Bronchial epithelial cell (primary cell): ENCODE measurements around the gene POC5. TPM values are rescaled to one million over a fixed set of nuclear protein-coding genes. Genes with fewer than 3 reads are reported as not detected.
A peak's percentile ranks its signal among the peaks of the same experiment; 100 is the strongest.

ENCODE experiments used
- DNase-seq: peaks from one replicate; pipeline ENCODE4 v3.0.0-alpha.2; 2010; ENCODE audit warnings: low read depth
- FAIRE-seq: peaks from 2 replicates; lab custom pipeline; 2011; peaks lifted over from hg19 to GRCh38; lab: Jason Lieb, UNC
- H3K27me3 ChIP-seq: 2 replicates; pipeline ENCODE4 v1.5.1; 2011; ENCODE audit warnings: low read length; ENCODE audit not compliant: control insufficient read depth, insufficient read depth
- H3K36me3 ChIP-seq: 2 replicates; pipeline ENCODE4 v1.5.1; 2011; ENCODE audit warnings: low read length; ENCODE audit not compliant: control insufficient read depth, insufficient read depth
- H3K4me3 ChIP-seq: 2 replicates; pipeline ENCODE4 v1.5.1; 2011; ENCODE audit warnings: mild to moderate bottlenecking, low read depth, low read length, control low read depth
- CTCF ChIP-seq: IDR thresholded peaks from 2 replicates; pipeline ENCODE4 v1.5.1; 2011; ENCODE audit warnings: mild to moderate bottlenecking, moderate library complexity, low read length, control low read depth, inconsistent platforms; ENCODE audit not compliant: insufficient read depth, severe bottlenecking
- total RNA-seq: library from RNA; depleted of rRNA; stranded (reverse); fragments of >200 nt; gene quantifications from 2 replicates; pipeline ENCODE4 v1.2.1, GENCODE V29; 2014

POC5 gene
- total RNA-seq, 1 donor from 2014 or later, result 16.3 TPM

GRCh38 chr5:75668977-75669689 lies 48.1 kb downstream of the POC5 start:
- no peak overlapping the region for H3K4me3 ChIP-seq
- FAIRE-seq, result no peak
- H3K36me3 ChIP-seq, result no peaks in the 10 kb centered on the region
- no peaks in the 10 kb centered on the region for H3K27me3 ChIP-seq
- DNase-seq, result peak; percentile 59
- no peak for TF ChIP-seq CTCF

GRCh38 chr5:75668445-75668844 lies 48.8 kb downstream of the POC5 start:
- no peak for TF ChIP-seq CTCF
- Histone ChIP-seq H3K27me3 (no peaks in the 10 kb centered on the region), H3K4me3 (no peak overlapping the region), H3K36me3 (no peaks in the 10 kb centered on the region)
- DNase-seq, result no peak
- no peak for FAIRE-seq

- Histone ChIP-seq H3K36me3 (no peaks in the 10 kb centered on the region), H3K27me3 (no peaks in the 10 kb centered on the region), H3K4me3 (no peak overlapping the region)
- FAIRE-seq (no peak), DNase-seq (no peak)
- TF ChIP-seq CTCF, result peak; percentile 1
These were observed 49.7 kb downstream of the POC5 start for GRCh38 chr5:75667586-75667985.

GRCh38 chr5:75666801-75667200 lies 50.4 kb downstream of the POC5 start:
- H3K27me3 ChIP-seq, result no peaks in the 10 kb centered on the region
- no peaks in the 10 kb centered on the region for H3K36me3 ChIP-seq
- FAIRE-seq (no peak), DNase-seq (no peak)
- no peak for TF ChIP-seq CTCF
- H3K4me3 ChIP-seq, result no peak overlapping the region

- Histone ChIP-seq H3K27me3 (no peaks in the 10 kb centered on the region), H3K36me3 (no peaks in the 10 kb centered on the region), H3K4me3 (no peak overlapping the region)
- DNase-seq (no peak), FAIRE-seq (no peak)
- no peak for TF ChIP-seq CTCF
These were observed 52.3 kb downstream of the POC5 start for GRCh38 chr5:75664979-75665378.
